Lung (tissue), 12 donors: ENCODE data around the gene ETV3L. TPM values are rescaled to one million over a fixed set of nuclear protein-coding genes. Genes with fewer than 3 reads are reported as not detected.

Experiments
- ATAC-seq: fragments of 200-7000 bp; cut with Tn5 transposase; one replicate; pipeline ENCODE4 v1.9.1; 2020; ENCODE audit warnings: moderate number of reproducible peaks; ENCODE audit not compliant: insufficient read depth, low FRiP score
- DNase-seq, 3 donors: peaks; one replicate each; pipeline ENCODE4 v3.0.0-alpha.2; 2013 to 2017
- H3K27ac ChIP-seq, 2 donors: one replicate each; pipeline ENCODE4 v1.5.1; 2013; ENCODE audit warnings: mild to moderate bottlenecking in 2 of 2, moderate library complexity in 2 of 2, control low read depth in 1 of 2, inconsistent platforms in 1 of 2, low read depth in 1 of 2, low read length in 1 of 2
- H3K27me3 ChIP-seq, 3 donors: one replicate each; pipeline ENCODE4 v1.5.1; 2013; ENCODE audit warnings: low read length in 2 of 3; ENCODE audit not compliant: control insufficient read depth in 3 of 3, insufficient read depth in 3 of 3
- H3K36me3 ChIP-seq, 4 donors: one replicate each; pipeline ENCODE4 v1.5.1; 2013; ENCODE audit warnings: low read length in 4 of 4, mild to moderate bottlenecking in 1 of 4, moderate library complexity in 1 of 4; ENCODE audit not compliant: control insufficient read depth in 4 of 4, insufficient read depth in 4 of 4
- H3K4me1 ChIP-seq, 5 donors: one replicate each; pipeline ENCODE4 v1.5.1; 2013; ENCODE audit warnings: low read length in 5 of 5, mild to moderate bottlenecking in 2 of 5, moderate library complexity in 1 of 5; ENCODE audit not compliant: control insufficient read depth in 5 of 5, insufficient read depth in 5 of 5
- H3K4me3 ChIP-seq: one replicate; pipeline ENCODE4 v1.5.1; 2013; ENCODE audit warnings: mild to moderate bottlenecking, control low read depth, moderate library complexity
- H3K9ac ChIP-seq, 2 donors: one replicate each; pipeline ENCODE4 v1.5.1; 2013; ENCODE audit warnings: low read length in 2 of 2, control low read depth in 1 of 2; ENCODE audit not compliant: insufficient read depth in 1 of 2
- H3K9me3 ChIP-seq, 4 donors: one replicate each; pipeline ENCODE4 v1.5.1; 2013; ENCODE audit warnings: low read length in 3 of 4, mild to moderate bottlenecking in 1 of 4, moderate library complexity in 1 of 4; ENCODE audit not compliant: control insufficient read depth in 4 of 4, insufficient read depth in 3 of 4
- CTCF ChIP-seq: IDR thresholded peaks from 2 replicates; pipeline ENCODE4 v1.5.1; 2012; ENCODE audit warnings: mild to moderate bottlenecking; ENCODE audit errors: control extremely low read depth, extremely low read depth
- WGBS, 2 donors: extraction: QIAGEN DNeasy Blood & Tissue Kit; methylation state at CpG; one replicate each; pipeline ENCODE4 v1.1.7; 2013; 5-methylcytosine and 5-hydroxymethylcytosine counted together
- polyA plus RNA-seq, 2 donors: library from polyadenylated mRNA; stranded (reverse); fragments of 200-250 nt; gene quantifications; one replicate each; pipeline ENCODE4 v1.2.1, GENCODE V29; 2013
- total RNA-seq, 2 donors: library from RNA; depleted of rRNA in 1 of 2; stranded (reverse); fragments of >200 nt in 1 of 2; gene quantifications; one replicate each; pipeline ENCODE4 v1.2.1, GENCODE V29; 2014 to 2021
- donor health status: control.
- donor health status: control.
- donor health status: Bipolar disorder and iron deficiency.
- donor health status: healthy.
- donor health status: DM: yes; HTN: yes; CAD: no.

The ETV3L gene
- total and polyA plus RNA-seq, 4 donors = 0.05 TPM; not detected in 3

- Histone ChIP-seq H3K9me3 (no peaks in the 10 kb centered on the region), H3K36me3 (no peaks in the 10 kb centered on the region), H3K27ac (no peak overlapping the region), H3K9ac (peak overlapping the region; percentile 43 to 74), H3K4me1 (peaks cover 9 to 35% (median 23%) of the 10 kb centered on the region in 5 donors), H3K27me3 (no peaks in the 10 kb centered on the region), H3K4me3 (no peak overlapping the region)
- 49% methylated on average over 6 of the region's 6 CpGs for WGBS, 2 donors
- DNase-seq (peak in 1 of 3 donors; percentile 7), ATAC-seq (no peak)
- no peak for TF ChIP-seq CTCF
These were observed 55.3 kb downstream of the ETV3L start for GRCh38 chr1:157044326-157044725.

- H3K9me3 ChIP-seq = no peaks in the 10 kb centered on the region
- DNase-seq (no peak), ATAC-seq (no peak)
- H3K27ac ChIP-seq = no peak overlapping the region
- peak overlapping the region; percentile 43 to 74 for H3K9ac ChIP-seq
- no peak for TF ChIP-seq CTCF
- WGBS, 2 donors = 82 to 94% methylated on average over 2 of the region's 2 CpGs
- H3K4me1 ChIP-seq = peaks cover 9 to 35% (median 23%) of the 10 kb centered on the region in 5 donors
- peak overlapping the region; percentile 13 for H3K4me3 ChIP-seq
- no peaks in the 10 kb centered on the region for H3K27me3 ChIP-seq
- no peaks in the 10 kb centered on the region for H3K36me3 ChIP-seq
These were observed 55.9 kb downstream of the ETV3L start for GRCh38 chr1:157043685-157044084.

- no peaks in the 10 kb centered on the region for H3K36me3 ChIP-seq
- DNase-seq (peak in 2 of 3 donors; percentile 32 to 55), ATAC-seq (no peak)
- TF ChIP-seq CTCF = no peak
- H3K27ac ChIP-seq = no peak overlapping the region
- peaks cover 9 to 35% (median 23%) of the 10 kb centered on the region in 5 donors for H3K4me1 ChIP-seq
- H3K9ac ChIP-seq = no peak overlapping the region
- H3K27me3 ChIP-seq = no peaks in the 10 kb centered on the region
- WGBS, 2 donors = 36 to 52% methylated on average over 2 of the region's 2 CpGs
- no peaks in the 10 kb centered on the region for H3K9me3 ChIP-seq
- no peak overlapping the region for H3K4me3 ChIP-seq
These were observed 56.8 kb downstream of the ETV3L start for GRCh38 chr1:157042846-157043245.

Other genes starting within 250 kb of the ETV3L start
- not detected for gene INSRR, start 240.7 kb downstream of the ETV3L start, total RNA-seq
- gene INSRR, start 240.7 kb downstream of the ETV3L start, polyA plus RNA-seq = not detected
- gene NTRK1, start 238.9 kb downstream of the ETV3L start, total RNA-seq = under 1 TPM in 1 of 2 donors, not detected in 1; 0.61 TPM
- under 1 TPM; 0.15 to 0.24 TPM for gene NTRK1, start 238.9 kb downstream of the ETV3L start, polyA plus RNA-seq
- gene PEAR1, start 206.1 kb downstream of the ETV3L start, total RNA-seq = 10 to 100 TPM; 15.1 to 15.3 TPM
- gene PEAR1, start 206.1 kb downstream of the ETV3L start, polyA plus RNA-seq = 10 to 100 TPM in 1 of 2 donors, 1 to 10 TPM in 1; 7.6 to 10.7 TPM
- 10 to 100 TPM in 1 of 2 donors, 1 to 10 TPM in 1; 4.9 to 17.2 TPM for gene LRRC71, start 179.2 kb downstream of the ETV3L start, total RNA-seq
- 1 to 10 TPM; 3.4 to 3.5 TPM for gene LRRC71, start 179.2 kb downstream of the ETV3L start, polyA plus RNA-seq
- gene ARHGEF11, start 54.1 kb downstream of the ETV3L start, total RNA-seq = 10 to 100 TPM; 35.2 to 44.1 TPM
- gene ARHGEF11, start 54.1 kb downstream of the ETV3L start, polyA plus RNA-seq = 10 to 100 TPM; 14.2 to 28.7 TPM
- gene ETV3, start 38.6 kb upstream of the ETV3L start, total RNA-seq = 10 to 100 TPM; 28.0 to 31.5 TPM
- gene ETV3, start 38.6 kb upstream of the ETV3L start, polyA plus RNA-seq = 10 to 100 TPM in 1 of 2 donors, 1 to 10 TPM in 1; 7.9 to 10.6 TPM